Neuronal stem cell (in vitro differentiated cells): ENCODE results near the gene LASP1.

Source experiments
- DNase-seq: peaks from one replicate; pipeline ENCODE4 v3.0.0-alpha.2; 2013; ENCODE audit warnings: low spot score
- H2AFZ ChIP-seq: one replicate; pipeline ENCODE4 v1.6.1; 2013; ENCODE audit warnings: mild to moderate bottlenecking, low read length, inconsistent platforms
- H2AK5ac ChIP-seq: 2 replicates; pipeline ENCODE4 v1.6.1; 2013; ENCODE audit warnings: low read depth, mild to moderate bottlenecking, inconsistent platforms, low read length, moderate library complexity, mixed read lengths
- H2BK120ac ChIP-seq: 2 replicates; pipeline ENCODE4 v1.6.1; 2013; ENCODE audit warnings: low read depth, mild to moderate bottlenecking, inconsistent platforms, low read length, moderate library complexity, mixed read lengths
- H2BK12ac ChIP-seq: one replicate; pipeline ENCODE4 v1.6.1; 2013; ENCODE audit warnings: low read length, inconsistent platforms
- H2BK15ac ChIP-seq: 2 replicates; pipeline ENCODE4 v1.6.1; 2013; ENCODE audit warnings: mild to moderate bottlenecking, low read length, inconsistent platforms, mixed read lengths
- H2BK5ac ChIP-seq: one replicate; pipeline ENCODE4 v1.6.1; 2013; ENCODE audit warnings: inconsistent platforms, mild to moderate bottlenecking, low read length, moderate library complexity
- H3K14ac ChIP-seq: one replicate; pipeline ENCODE4 v1.6.1; 2013; ENCODE audit warnings: low read length, inconsistent platforms
- H3K18ac ChIP-seq: 2 replicates; pipeline ENCODE4 v1.6.1; 2013; ENCODE audit warnings: low read length, inconsistent platforms
- H3K23ac ChIP-seq: 2 replicates; pipeline ENCODE4 v1.6.1; 2013; ENCODE audit warnings: low read depth, mild to moderate bottlenecking, mixed read lengths, low read length, inconsistent platforms; ENCODE audit not compliant: poor library complexity
- H3K27ac ChIP-seq: replicated peaks from 3 replicates; pipeline ENCODE4 v1.5.1; 2013; ENCODE audit warnings: low read length, inconsistent platforms
- H3K27me3 ChIP-seq, 3 experiments: 2 replicates each; pipeline ENCODE4 v1.6.1; 2013; ENCODE audit warnings: low read length in 3 of 3, mild to moderate bottlenecking in 2 of 3, inconsistent platforms in 1 of 3, low read depth in 1 of 3, mixed read lengths in 1 of 3, moderate library complexity in 1 of 3; ENCODE audit not compliant: control insufficient read depth in 3 of 3, insufficient read depth in 3 of 3
- H3K36me3 ChIP-seq, 2 donors: replicated peaks in 1 of 2; 2 replicates each; pipeline ENCODE4 v1.6.1; 2013; ENCODE audit warnings: low read length in 2 of 2; ENCODE audit not compliant: control insufficient read depth in 2 of 2, insufficient read depth in 2 of 2
- H3K4ac ChIP-seq: 2 replicates; pipeline ENCODE4 v1.6.1; 2013; ENCODE audit warnings: inconsistent platforms, mild to moderate bottlenecking, low read length, moderate library complexity
- H3K4me1 ChIP-seq, 2 donors: 1 replicate in 1 of 2; 2 replicates in 1 of 2; pipeline ENCODE4 v1.6.1; 2013; ENCODE audit warnings: low read length in 2 of 2, low read depth in 1 of 2; ENCODE audit not compliant: control insufficient read depth in 2 of 2, insufficient read depth in 1 of 2
- H3K4me2 ChIP-seq: one replicate; pipeline ENCODE4 v1.6.1; 2013; ENCODE audit warnings: mild to moderate bottlenecking, low read length, inconsistent platforms; ENCODE audit not compliant: insufficient read depth, poor library complexity, severe bottlenecking
- H3K4me3 ChIP-seq, 2 donors: 2 replicates each; pipeline ENCODE4 v1.5.1; 2013; ENCODE audit warnings: low read length in 2 of 2, mild to moderate bottlenecking in 2 of 2, inconsistent platforms in 1 of 2, moderate library complexity in 1 of 2
- H3K79me1 ChIP-seq: one replicate; pipeline ENCODE4 v1.6.1; 2013; ENCODE audit warnings: low read depth, mild to moderate bottlenecking, inconsistent platforms, low read length, moderate library complexity
- H3K9ac ChIP-seq: one replicate; pipeline ENCODE4 v1.6.1; 2013; ENCODE audit warnings: mild to moderate bottlenecking, low read depth, low read length, inconsistent platforms; ENCODE audit not compliant: poor library complexity
- H3K9me3 ChIP-seq, 2 donors: replicated peaks in 1 of 2; 2 replicates each; pipeline versions ENCODE3 to v1.6.1; 2013; ENCODE audit warnings: low read length in 2 of 2, mild to moderate bottlenecking in 2 of 2, inconsistent platforms in 1 of 2, low read depth in 1 of 2, mixed read lengths in 1 of 2, moderate library complexity in 1 of 2; ENCODE audit not compliant: control insufficient read depth in 2 of 2, insufficient read depth in 1 of 2
- H4K8ac ChIP-seq: one replicate; pipeline ENCODE4 v1.6.1; 2013; ENCODE audit warnings: low read depth, mild to moderate bottlenecking, inconsistent platforms, low read length, moderate library complexity
- H4K91ac ChIP-seq: one replicate; pipeline ENCODE4 v1.6.1; 2013; ENCODE audit warnings: low read length, low read depth, mild to moderate bottlenecking, inconsistent platforms; ENCODE audit not compliant: poor library complexity
- WGBS, 2 donors: extraction: QIAGEN DNeasy Blood & Tissue Kit; methylation state at CpG; one replicate each; pipeline ENCODE4 v1.1.7; 2013; ENCODE audit warnings: missing lambda C conversion rate in 2 of 2, mixed read lengths in 1 of 2; ENCODE audit not compliant: insufficient read length in 2 of 2, insufficient replicate concordance in 1 of 2; ENCODE audit errors: extremely low coverage in 2 of 2; 5-methylcytosine and 5-hydroxymethylcytosine counted together

The LASP1 gene

DNA sequence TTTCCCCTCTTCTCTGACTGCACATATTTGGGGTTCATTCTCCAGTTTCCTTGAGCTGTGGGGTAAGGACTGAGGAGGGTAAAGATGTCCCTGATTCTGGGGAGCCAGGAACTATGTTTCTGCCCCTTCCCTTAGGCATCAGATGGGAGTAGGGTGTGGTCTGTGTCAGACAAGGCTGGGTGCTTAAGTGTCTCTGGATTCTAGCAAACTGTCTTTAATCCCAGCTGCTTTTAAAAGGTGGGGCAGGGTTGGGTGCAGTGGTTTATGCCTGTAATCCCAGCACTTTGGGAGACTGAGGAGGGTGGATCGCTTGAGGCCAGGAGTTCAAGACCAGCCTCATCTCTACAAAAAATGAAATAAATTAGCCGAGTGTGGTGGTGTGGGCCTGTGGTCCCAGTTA, 13.0 kb downstream of the LASP1 start:
- no peak overlapping the region for H2BK12ac ChIP-seq
- peak overlapping the region; percentile 50 for H3K18ac ChIP-seq
- no CpG with 5 or more reads among the region's 2 CpGs for WGBS, 2 donors
- H3K4ac ChIP-seq: no peak overlapping the region
- H3K14ac ChIP-seq: no peak overlapping the region
- H3K36me3 ChIP-seq: peaks cover 3 to 59% of the 10 kb centered on the region in 2 donors
- peak overlapping the region; percentile 85 for H3K27ac ChIP-seq
- no peak overlapping the region for H3K9ac ChIP-seq
- no peaks in the 10 kb centered on the region for H3K9me3 ChIP-seq
- no peak overlapping the region for H2BK5ac ChIP-seq
- H4K91ac ChIP-seq: no peak overlapping the region
- peaks cover 61 to 67% of the 10 kb centered on the region in 2 donors for H3K4me1 ChIP-seq
- no peak overlapping the region for H3K4me3 ChIP-seq
- H3K79me1 ChIP-seq: peaks cover 10% of the 10 kb centered on the region
- no peaks in the 10 kb centered on the region for H3K27me3 ChIP-seq
- no peak overlapping the region for H2BK120ac ChIP-seq
- no peak overlapping the region for H2AFZ ChIP-seq
- no peak overlapping the region for H2BK15ac ChIP-seq
- no peak for DNase-seq
- no peak overlapping the region for H3K4me2 ChIP-seq
- no peak overlapping the region for H3K23ac ChIP-seq
- no peak overlapping the region for H4K8ac ChIP-seq
- peak overlapping the region; percentile 38 for H2AK5ac ChIP-seq

DNA sequence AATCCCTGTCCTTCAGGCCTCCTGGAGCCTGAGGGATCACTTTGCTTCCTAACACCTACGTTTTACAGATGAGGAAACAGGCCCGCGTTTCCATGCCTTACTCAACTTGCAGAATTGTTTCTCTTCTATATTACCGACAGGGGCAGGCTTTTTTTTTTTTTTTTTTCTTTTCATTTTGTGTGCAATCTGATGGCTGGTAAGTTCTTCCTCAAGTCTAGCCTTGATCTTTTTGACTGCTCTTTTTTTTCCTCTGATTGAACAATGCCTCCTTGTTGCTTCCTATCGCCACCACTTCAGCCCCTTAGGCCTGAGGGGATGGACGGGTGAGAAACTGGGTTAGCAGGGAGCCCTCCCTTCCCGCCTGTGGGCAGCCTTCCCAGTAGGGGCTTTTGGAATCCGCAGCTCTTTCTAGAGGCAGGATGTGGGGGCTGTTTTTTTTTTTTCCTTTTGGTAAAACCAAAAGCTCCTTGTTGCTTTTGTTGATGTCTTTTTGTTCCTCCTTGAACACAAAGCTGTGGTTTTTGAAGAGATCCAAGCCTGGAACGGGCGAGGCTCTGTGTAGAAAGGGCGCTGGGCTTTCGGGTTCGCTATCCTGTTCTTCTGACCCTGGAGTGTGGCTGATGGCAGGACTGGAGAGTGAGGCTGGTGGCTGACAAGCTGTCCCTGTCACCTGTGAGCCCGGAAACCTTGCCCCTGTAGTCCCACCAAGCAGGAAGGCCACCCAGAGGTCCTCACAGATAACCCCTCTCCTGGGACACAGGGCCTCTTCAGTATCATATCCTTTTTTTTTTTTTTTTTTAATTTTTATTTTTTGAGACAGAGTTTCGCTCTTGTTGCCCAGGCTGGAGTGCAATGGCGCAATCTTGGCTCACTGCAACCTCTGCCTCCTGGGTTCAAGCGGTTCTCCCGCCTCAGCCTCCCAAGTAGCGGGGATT, 14.0 kb downstream of the LASP1 start:
- Histone ChIP-seq H3K4me3 (no peak overlapping the region), H2AFZ (peak overlapping the region; percentile 16), H2BK12ac (no peak overlapping the region), H3K4ac (no peak overlapping the region), H3K14ac (no peak overlapping the region), H3K36me3 (peaks cover 5 to 55% of the 10 kb centered on the region in 2 donors), H3K23ac (no peak overlapping the region), H3K9ac (no peak overlapping the region), H3K27ac (peak overlapping the region; percentile 85), H3K79me1 (peaks cover 13% of the 10 kb centered on the region), H3K4me1 (peaks cover 53 to 62% of the 10 kb centered on the region in 2 donors), H2AK5ac (peak overlapping the region; percentile 8), H2BK15ac (no peak overlapping the region), H3K4me2 (peak overlapping the region; percentile 29), H3K18ac (peak overlapping the region; percentile 80), H4K91ac (no peak overlapping the region), H2BK120ac (no peak overlapping the region), H3K27me3 (no peaks in the 10 kb centered on the region), H2BK5ac (no peak overlapping the region), H3K9me3 (no peaks in the 10 kb centered on the region), H4K8ac (no peak overlapping the region)
- no CpG with 5 or more reads among the region's 19 CpGs for WGBS, 2 donors
- no peak for DNase-seq

DNA sequence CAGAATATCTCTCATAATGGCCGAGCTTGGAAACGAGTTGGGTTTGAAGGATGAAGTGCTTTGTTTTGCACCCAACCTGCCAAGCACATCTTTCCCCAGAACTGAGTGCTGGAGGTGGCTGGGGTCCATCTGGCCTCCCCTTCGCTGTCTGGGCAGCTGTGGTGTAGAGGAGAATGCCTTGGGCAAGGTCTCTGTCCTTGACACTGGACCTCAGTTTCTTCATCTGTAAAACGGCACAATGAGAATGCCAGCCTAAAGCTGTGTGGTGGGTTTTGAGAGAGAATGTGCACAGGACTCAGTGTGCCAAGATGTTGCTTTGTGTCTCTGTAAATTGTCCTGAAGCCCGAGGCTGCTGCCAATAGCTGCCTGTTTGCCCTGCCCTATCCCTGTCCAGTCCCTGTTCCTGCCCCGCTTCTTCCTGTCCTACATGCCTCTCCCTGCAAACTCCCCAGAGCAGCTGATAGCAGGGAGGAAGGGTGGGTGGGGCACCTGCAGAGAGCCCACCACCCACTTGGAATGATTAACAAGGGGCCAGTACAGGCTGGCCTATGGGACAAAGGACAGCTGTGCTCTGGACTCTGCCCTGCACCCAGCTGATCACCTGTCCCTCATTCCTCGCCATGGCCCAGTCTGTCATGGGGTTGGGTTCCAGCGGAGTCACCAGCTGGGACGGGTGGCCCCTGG, 15.3 kb downstream of the LASP1 start:
- Histone ChIP-seq H3K9ac (peak overlapping the region; percentile 60), H2BK5ac (peak overlapping the region; percentile 45), H3K4me2 (no peak overlapping the region), H3K23ac (no peak overlapping the region), H2BK120ac (no peak overlapping the region), H2AK5ac (peak overlapping the region; percentile 63), H2BK12ac (peak overlapping the region; percentile 24), H3K4me3 (no peak overlapping the region), H3K9me3 (no peaks in the 10 kb centered on the region), H4K8ac (no peak overlapping the region), H3K18ac (peak overlapping the region; percentile 91), H3K4me1 (peaks cover 48 to 50% of the 10 kb centered on the region in 2 donors), H2BK15ac (peak overlapping the region; percentile 60), H3K79me1 (peaks cover 13% of the 10 kb centered on the region), H3K14ac (no peak overlapping the region), H3K36me3 (peaks cover 7 to 56% of the 10 kb centered on the region in 2 donors), H4K91ac (no peak overlapping the region), H2AFZ (no peak overlapping the region), H3K27ac (peak overlapping the region; percentile 69), H3K27me3 (no peaks in the 10 kb centered on the region), H3K4ac (peak overlapping the region; percentile 30)
- no peak for DNase-seq
- no CpG with 5 or more reads among the region's 9 CpGs for whole genome bisulfite sequencing, 2 donors
